Endothelial cell (in vitro differentiated cells): ENCODE measurements around the gene FMC1. TPM values are rescaled to one million over a fixed set of nuclear protein-coding genes. Genes with fewer than 3 reads are reported as not detected.
"Not testable (repeated sequence)": the region's sequence is repeated elsewhere in the genome, so short reads cannot be mapped to it uniquely, and the experiment has no call there.

ENCODE experiments used
- DNase-seq: peaks from one replicate; pipeline ENCODE4 v3.0.0; 2021; ENCODE audit warnings: low spot score
- H3K27ac Mint-ChIP-seq: one replicate; pipeline ENCODE4 v1.8.0; 2021; ENCODE audit warnings: mixed read lengths, inconsistent platforms; ENCODE audit not compliant: unreplicated experiment
- H3K27me3 Mint-ChIP-seq: one replicate; pipeline ENCODE4 v1.8.0; 2021; ENCODE audit warnings: mild to moderate bottlenecking, moderate library complexity, mixed read lengths, inconsistent platforms; ENCODE audit not compliant: unreplicated experiment
- H3K36me3 Mint-ChIP-seq: one replicate; pipeline ENCODE4 v1.8.0; 2021; ENCODE audit warnings: mild to moderate bottlenecking, low read depth, mixed read lengths, inconsistent platforms; ENCODE audit not compliant: unreplicated experiment
- H3K4me1 Mint-ChIP-seq: one replicate; pipeline ENCODE4 v1.8.0; 2021; ENCODE audit warnings: mild to moderate bottlenecking, mixed read lengths, inconsistent platforms; ENCODE audit not compliant: unreplicated experiment
- H3K4me3 Mint-ChIP-seq: one replicate; pipeline ENCODE4 v1.8.0; 2021; ENCODE audit warnings: mild to moderate bottlenecking, mixed read lengths, inconsistent platforms; ENCODE audit not compliant: unreplicated experiment
- H3K9me3 Mint-ChIP-seq: one replicate; pipeline ENCODE4 v1.8.0; 2021; ENCODE audit warnings: mixed read lengths, inconsistent platforms; ENCODE audit not compliant: unreplicated experiment
- total RNA-seq: library from RNA; stranded (reverse); fragmentation: NEBNext Ultra II Directional; extraction: Animal tissue kit (Norgen Biotek cat#: 25700); gene quantifications from one replicate; pipeline ENCODE4 v1.2.1, GENCODE V29; 2021; ENCODE audit not compliant: unreplicated experiment
- TF ChIP-seq, protein P1 (sequence below): fragments of 200-600 bp; sonication (generic); IDR thresholded peaks from one replicate; pipeline ENCODE4 v1.5.0; 2021; ENCODE audit warnings: antibody characterized with exemption; ENCODE audit not compliant: unreplicated experiment

The FMC1 gene
- total RNA-seq, 1 donor from 2014 or later, result 9.0 TPM

- no peak overlapping the region for H3K27ac Mint-ChIP-seq
- no peaks in the 10 kb centered on the region for H3K27me3 Mint-ChIP-seq
- H3K9me3 Mint-ChIP-seq, result no peaks in the 10 kb centered on the region
- TF ChIP-seq, protein P1, sequence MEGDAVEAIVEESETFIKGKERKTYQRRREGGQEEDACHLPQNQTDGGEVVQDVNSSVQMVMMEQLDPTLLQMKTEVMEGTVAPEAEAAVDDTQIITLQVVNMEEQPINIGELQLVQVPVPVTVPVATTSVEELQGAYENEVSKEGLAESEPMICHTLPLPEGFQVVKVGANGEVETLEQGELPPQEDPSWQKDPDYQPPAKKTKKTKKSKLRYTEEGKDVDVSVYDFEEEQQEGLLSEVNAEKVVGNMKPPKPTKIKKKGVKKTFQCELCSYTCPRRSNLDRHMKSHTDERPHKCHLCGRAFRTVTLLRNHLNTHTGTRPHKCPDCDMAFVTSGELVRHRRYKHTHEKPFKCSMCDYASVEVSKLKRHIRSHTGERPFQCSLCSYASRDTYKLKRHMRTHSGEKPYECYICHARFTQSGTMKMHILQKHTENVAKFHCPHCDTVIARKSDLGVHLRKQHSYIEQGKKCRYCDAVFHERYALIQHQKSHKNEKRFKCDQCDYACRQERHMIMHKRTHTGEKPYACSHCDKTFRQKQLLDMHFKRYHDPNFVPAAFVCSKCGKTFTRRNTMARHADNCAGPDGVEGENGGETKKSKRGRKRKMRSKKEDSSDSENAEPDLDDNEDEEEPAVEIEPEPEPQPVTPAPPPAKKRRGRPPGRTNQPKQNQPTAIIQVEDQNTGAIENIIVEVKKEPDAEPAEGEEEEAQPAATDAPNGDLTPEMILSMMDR, result no peak
- DNase-seq, result no peak
- H3K4me1 Mint-ChIP-seq, result peaks cover 5% of the 10 kb centered on the region
- H3K4me3 Mint-ChIP-seq, result no peak overlapping the region
- peaks cover 7% of the 10 kb centered on the region for H3K36me3 Mint-ChIP-seq
Measured at GRCh38 chr7:139354729-139355128, 13.6 kb downstream of the FMC1 start.

DNA sequence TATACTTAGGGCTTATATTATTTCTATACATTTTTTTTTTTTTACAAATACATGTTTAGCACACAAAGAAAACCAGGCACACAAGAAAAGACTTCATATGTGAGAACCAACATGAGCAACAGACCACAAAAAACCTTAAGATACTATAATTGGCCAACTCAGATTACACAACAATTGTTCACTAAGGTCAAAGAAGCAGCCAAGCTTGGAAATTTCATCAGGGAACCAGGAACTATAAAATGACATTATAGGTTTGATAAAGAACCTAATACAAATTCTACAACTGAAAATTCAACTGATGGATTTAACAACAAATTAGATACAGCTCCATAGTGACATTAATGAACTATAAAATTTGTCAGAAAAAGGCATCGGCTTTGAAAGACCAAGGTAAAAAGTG lies 14.2 kb downstream of the FMC1 start:
- Mint-ChIP-seq H3K36me3 (peaks cover 7% of the 10 kb centered on the region), H3K4me1 (peaks cover 5% of the 10 kb centered on the region), H3K9me3 (no peaks in the 10 kb centered on the region), H3K4me3 (no peak overlapping the region), H3K27ac (no peak overlapping the region), H3K27me3 (no peaks in the 10 kb centered on the region)
- no peak for DNase-seq
- TF ChIP-seq, protein P1, result no peak

DNA sequence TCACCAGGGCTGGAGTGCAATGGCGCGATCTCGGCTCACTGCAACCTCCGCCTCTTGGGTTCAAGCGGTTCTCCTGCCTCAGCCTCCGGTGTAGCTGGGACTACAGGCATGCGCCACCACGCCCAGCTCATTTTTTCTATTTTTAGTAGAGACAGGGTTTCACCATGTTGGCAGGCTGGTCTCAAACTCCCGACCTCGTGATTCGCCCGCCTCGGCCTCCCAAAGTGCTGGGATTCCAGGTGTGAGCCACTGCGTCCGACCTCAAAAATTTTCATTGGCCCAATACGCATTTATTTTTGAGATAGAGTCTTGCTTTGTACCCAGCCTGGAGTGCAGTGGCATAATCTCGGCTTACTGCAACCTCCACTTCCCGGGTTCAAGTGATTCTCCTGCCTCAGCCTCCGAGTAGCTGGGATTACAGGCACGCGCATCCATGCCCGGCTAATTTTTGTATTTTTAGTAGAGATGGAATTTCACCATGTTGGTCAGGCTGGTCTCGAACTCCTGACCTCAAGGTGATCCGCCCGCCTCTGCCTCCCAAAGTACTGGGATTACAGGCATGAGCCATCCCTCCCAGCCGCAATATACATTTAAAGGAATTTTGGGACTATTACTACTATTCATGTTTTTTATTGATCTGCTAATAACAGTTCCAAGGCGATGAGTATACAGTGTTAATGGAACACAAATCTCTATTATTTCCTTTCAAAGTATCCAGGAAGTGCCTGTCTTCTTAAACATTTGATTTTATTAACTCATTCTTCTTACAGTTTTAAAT lies 16.8 kb downstream of the FMC1 start:
- H3K27me3 Mint-ChIP-seq, DNase-seq, H3K36me3 Mint-ChIP-seq, H3K9me3 Mint-ChIP-seq: not testable (repeated sequence)
- Mint-ChIP-seq H3K4me1 (peaks cover 20% of the 10 kb centered on the region), H3K4me3 (peak overlapping the region; percentile 95), H3K27ac (peak overlapping the region; percentile 90)

DNA sequence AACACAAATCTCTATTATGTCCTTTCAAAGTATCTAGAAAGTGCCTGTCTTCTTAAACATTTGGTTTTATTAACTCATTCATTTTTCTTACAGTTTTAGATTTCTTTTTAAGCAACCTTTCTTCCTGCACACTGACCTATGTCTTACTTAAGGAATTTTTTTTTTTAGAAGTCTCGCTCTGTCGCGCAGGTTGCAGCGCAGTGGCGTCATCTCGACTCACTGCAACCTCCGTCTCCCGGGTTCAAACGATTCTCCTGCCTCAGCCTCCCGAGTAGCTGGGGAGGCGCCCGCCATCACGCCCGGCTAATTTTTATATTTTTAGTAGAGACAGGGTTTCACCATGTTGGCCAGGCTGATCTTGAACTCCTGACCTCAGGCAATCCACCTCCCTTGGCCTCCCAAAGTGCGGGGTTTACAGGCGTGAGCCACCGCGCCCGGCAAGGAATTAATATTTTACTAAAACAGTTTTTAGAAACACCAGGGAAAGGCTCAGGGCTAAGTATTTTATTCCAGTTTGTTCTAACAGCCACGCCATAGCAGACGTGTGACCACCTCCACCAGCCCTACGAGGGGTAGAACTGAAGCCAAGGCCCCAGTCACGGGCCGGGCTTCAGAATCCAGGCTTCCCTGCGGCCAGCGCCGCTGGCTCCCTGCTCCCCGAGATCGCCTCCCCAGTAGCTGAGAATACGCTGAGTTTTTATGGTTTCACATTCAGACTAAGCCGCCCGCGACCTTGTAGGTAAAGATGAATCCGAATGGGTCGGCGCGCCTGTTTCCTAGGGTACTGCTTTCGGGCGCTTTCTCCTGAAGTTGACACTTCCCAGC lies 17.6 kb downstream of the FMC1 start:
- DNase-seq, result no peak
- Mint-ChIP-seq H3K9me3 (no peaks in the 10 kb centered on the region), H3K36me3 (no peaks in the 10 kb centered on the region), H3K4me3 (peak overlapping the region; percentile 95), H3K27me3 (peaks cover 5% of the 10 kb centered on the region), H3K27ac (peak overlapping the region; percentile 90), H3K4me1 (peaks cover 23% of the 10 kb centered on the region)
- TF ChIP-seq, protein P1, result no peak

DNA sequence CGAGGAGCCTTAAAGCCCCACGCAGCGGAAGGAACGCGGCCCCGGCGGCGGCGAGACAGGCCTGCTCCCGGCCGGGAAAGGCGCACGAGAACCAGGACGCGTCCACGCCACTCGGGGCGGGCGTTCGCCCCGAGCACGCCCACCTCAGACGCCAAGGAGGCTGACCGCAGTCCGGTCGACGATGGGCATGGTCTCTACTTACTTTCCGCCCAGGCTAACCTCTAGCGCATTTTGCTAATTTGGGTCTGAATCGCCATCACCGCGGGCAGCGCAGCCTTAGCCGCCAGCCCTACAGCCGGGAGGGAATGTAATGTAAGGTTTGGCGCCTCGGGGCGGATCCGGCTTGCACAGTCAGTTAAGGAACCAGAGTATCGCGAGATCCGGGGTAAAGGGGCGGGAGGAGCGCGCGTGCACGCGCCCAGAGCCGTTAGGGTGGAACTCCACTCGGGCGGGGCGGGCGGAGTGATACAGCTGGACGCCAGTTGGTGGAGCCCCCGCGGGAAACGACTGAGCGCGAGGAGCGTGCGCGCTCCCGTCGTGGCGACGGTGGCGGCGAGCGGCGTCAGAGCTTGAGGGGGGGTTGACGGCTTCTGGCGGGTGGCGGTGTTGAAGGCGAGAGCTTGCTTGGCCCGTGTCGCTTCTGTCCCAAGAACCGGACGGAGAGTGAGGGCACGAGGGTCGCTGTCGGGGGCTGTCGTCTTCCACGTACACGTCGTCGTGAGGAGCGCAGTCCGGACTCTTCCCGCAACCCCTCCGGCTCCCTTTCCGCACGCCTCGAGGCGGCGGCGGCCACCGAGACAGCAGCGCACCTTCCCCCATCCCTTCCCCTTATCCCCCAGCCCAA lies 18.5 kb downstream of the FMC1 start, which contains the start of gene LUC7L2:
Gene LUC7L2, plus strand, starts transcription at position 529 of the 844 bp plus-strand sequence. CDS start 368 bp downstream, outside the sequence.
- H3K27me3 Mint-ChIP-seq, result peaks cover 5% of the 10 kb centered on the region
- peak; percentile 99 for DNase-seq
- peak within 1 kb of the TSS; percentile 99 for H3K27ac Mint-ChIP-seq
- peak within 1 kb of the TSS; percentile 97 for H3K4me3 Mint-ChIP-seq
- TF ChIP-seq, protein P1, result no peak
- H3K36me3 Mint-ChIP-seq, result no peaks in the 10 kb centered on the region
- H3K9me3 Mint-ChIP-seq, result no peaks in the 10 kb centered on the region
- H3K4me1 Mint-ChIP-seq, result peaks cover 23% of the 10 kb centered on the region
